ENCODE data around the gene PLPPR2. TPM values are rescaled to one million over a fixed set of nuclear protein-coding genes. Genes with fewer than 3 reads are reported as not detected.

PLPPR2 gene
- total RNA-seq, 4 donors from 2014 or later, result 6.0 to 18.4 (median 8.9) TPM

DNA sequence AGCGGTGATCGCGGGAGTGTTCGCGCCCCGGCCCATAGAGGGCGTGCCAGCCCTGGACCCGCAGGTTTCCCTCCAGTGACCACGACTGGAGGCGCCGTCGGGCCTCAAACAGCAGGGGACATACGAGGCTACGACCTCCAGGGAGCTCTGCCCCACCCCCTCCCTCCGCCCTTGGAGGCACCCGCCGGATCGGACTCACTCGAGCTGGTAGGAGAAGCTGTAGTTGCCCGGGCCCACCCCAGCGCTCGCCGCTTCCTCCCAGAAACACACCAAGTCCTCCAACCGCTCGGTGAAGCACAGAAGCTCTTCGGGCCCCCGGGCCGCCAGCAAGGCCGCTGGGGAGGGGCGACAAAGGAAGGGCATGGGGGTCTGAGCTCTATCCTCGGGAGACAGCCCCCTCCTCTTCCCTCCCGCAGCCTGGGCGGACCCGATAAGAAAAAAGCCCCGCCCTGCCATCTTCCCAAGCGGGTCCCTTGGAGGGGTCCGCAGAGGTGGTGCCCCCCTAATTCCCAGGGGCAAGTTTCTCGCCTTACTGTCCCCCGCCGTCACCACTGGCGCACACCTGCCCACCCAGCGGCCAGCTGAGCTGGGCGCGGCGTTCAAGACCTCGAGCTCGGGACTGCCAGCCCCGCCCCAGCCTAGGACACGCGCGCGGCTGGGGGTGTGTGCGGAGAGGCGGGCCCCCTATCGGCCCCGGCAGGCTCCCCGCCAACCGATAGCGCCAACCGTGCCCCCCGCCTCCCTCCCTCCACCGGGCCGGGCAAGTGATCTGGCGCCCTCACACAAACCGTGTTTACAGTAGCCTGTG is 27.9 kb downstream of the PLPPR2 start:
- Histone ChIP-seq H3K9me3 (no peaks in the 10 kb centered on the region), H3K27me3 (no peaks in the 10 kb centered on the region), H3K4me3 (replicated peaks in 1 of 3) (peak overlapping the region in 2 of 3 donors; percentile 5 to 34), H3K36me3 (no peaks in the 10 kb centered on the region), H3K27ac (peak overlapping the region in 2 of 3 donors; percentile 57 to 78), H3K4me1 (peaks cover 16 to 50% of the 10 kb centered on the region in 2 donors)
- DNase-seq, result peak; percentile 60 to 65
- intact Hi-C loops (cut with DNase I), result loop anchor here (5.0 kb wide), 1 partner anchor 54 kb away; the partner anchor contains the start of genes ODAD3 and PRKCSH
- TF ChIP-seq POLR2A (IDR thresholded peaks at IDR 0.05) (no peak), CTCF (IDR thresholded peaks at IDR 0.05) (peak in 5 of 6 experiments; percentile 23 to 56 (median 47))
- 0 to 1% methylated on average over 14 to 16 of the region's 65 CpGs for WGBS, 2 donors

- DNase-seq, result no peak
- 0% methylated on average over 4 to 6 of the region's 9 CpGs for WGBS, 2 donors
- Histone ChIP-seq H3K27ac (peak overlapping the region; percentile 57 to 82 (median 78)), H3K4me1 (peaks cover 16 to 44% of the 10 kb centered on the region in 2 donors), H3K9me3 (no peaks in the 10 kb centered on the region), H3K4me3 (replicated peaks in 1 of 3) (peak overlapping the region in 2 of 3 donors; percentile 5 to 34), H3K27me3 (no peaks in the 10 kb centered on the region), H3K36me3 (no peaks in the 10 kb centered on the region)
- intact Hi-C loops (cut with DNase I), result loop anchor here (5.0 kb wide), 1 partner anchor 54 kb away; the partner anchor contains the start of genes ODAD3 and PRKCSH
- TF ChIP-seq POLR2A (IDR thresholded peaks at IDR 0.05) (no peak), CTCF (IDR thresholded peaks at IDR 0.05) (no peak)
Measured at GRCh38 chr19:11383706-11384048, 28.4 kb downstream of the PLPPR2 start.

DNA sequence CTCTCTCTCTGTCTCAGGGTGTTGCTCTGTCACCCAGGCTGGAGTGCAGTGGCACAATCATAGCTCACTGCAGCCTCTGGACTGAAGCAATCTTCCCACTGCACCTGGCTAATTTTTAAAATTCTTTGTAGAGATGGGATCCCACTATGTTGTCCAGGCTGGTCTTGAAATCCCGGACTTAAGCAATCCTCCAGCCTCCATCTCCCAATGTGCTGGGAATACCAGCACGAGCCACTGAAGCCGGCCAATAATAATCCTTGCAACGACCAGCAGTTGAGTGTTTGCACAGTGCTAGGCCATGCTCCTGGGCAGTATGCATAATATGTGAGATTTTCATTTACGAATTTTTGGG is 29.5 kb downstream of the PLPPR2 start:
- Histone ChIP-seq H3K4me1 (peaks cover 16 to 40% of the 10 kb centered on the region in 2 donors), H3K4me3 (replicated peaks in 1 of 3) (no peak overlapping the region), H3K36me3 (no peaks in the 10 kb centered on the region), H3K27ac (peak overlapping the region in 2 of 3 donors; percentile 14 to 78), H3K27me3 (no peaks in the 10 kb centered on the region), H3K9me3 (no peaks in the 10 kb centered on the region)
- no peak for DNase-seq
- intact Hi-C loops (cut with DNase I), result loop anchor here (5.0 kb wide), 1 partner anchor 53 kb away; the partner anchor contains the start of genes ODAD3 and PRKCSH
- TF ChIP-seq POLR2A (IDR thresholded peaks at IDR 0.05) (no peak), CTCF (IDR thresholded peaks at IDR 0.05) (no peak)
- WGBS, 2 donors, result 77 to 78% methylated on average over 5 of the region's 5 CpGs

GRCh38 chr19:11387162-11388034 is 32.2 kb downstream of the PLPPR2 start:
- intact Hi-C loops (cut with DNase I), result no loop called here
- H3K4me3 ChIP-seq (replicated peaks in 1 of 3), result no peak overlapping the region
- 72 to 79% methylated on average over 19 of the region's 19 CpGs for WGBS, 2 donors

More at GRCh38 chr19:11387162-11388034, 32.2 kb downstream of the PLPPR2 start:
- TF ChIP-seq POLR2A (IDR thresholded peaks at IDR 0.05) (no peak), CTCF (IDR thresholded peaks at IDR 0.05) (no peak)
- H3K36me3 ChIP-seq, result no peaks in the 10 kb centered on the region
- H3K9me3 ChIP-seq, result no peaks in the 10 kb centered on the region
- no peak for DNase-seq
- peaks cover 9 to 22% of the 10 kb centered on the region in 2 donors for H3K4me1 ChIP-seq
- H3K27ac ChIP-seq, result no peak overlapping the region
- no peaks in the 10 kb centered on the region for H3K27me3 ChIP-seq
